ENCODE data around the gene FAM8A1.

DNA sequence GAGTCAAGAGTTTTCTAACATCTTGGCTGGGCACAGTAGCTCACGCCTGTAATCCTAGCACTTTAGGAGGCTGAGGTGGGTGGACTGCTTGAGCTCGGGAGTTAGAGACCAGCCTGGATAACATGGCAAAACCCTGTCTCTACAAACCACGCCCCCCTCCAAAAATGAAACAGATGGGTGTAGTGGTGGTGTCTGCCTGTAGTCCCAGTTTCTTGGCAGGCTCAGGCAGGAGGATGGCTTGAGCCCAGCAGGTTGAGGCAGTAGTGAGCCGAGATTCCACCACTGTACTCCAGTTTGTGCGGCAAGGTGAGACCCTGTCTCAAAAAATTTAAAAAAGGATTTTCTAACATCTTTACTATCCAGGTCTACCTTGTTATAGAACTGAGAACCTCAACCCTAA, 22.0 kb downstream of the FAM8A1 start:
- no peak for TF ChIP-seq POLR2A (IDR thresholded peaks at IDR 0.05; ENCODE audit: low read depth, low read length)
- no peak for TF ChIP-seq TAF1 (IDR thresholded peaks at IDR 0.05; ENCODE audit: borderline replicate concordance, low read depth, low read length)

Measured in GM12892 (cell line).